Psoas muscle (tissue), 8 donors: ENCODE results near the gene GAPVD1. TPM values are rescaled to one million over a fixed set of nuclear protein-coding genes. Genes with fewer than 3 reads are reported as not detected.
"Not testable (repeated sequence)": the region's sequence is repeated elsewhere in the genome, so short reads cannot be mapped to it uniquely, and the experiment has no call there.

Source experiments
- ATAC-seq, 4 donors: fragments of 200-7000 bp; cut with Tn5 transposase; one replicate each; pipeline ENCODE4 v1.9.1; 2020; ENCODE audit warnings: moderate library complexity in 3 of 4, mild to moderate bottlenecking in 2 of 4
- DNase-seq, 2 donors: peaks; one replicate each; pipeline ENCODE4 v3.0.0-alpha.2; 2020
- H3K27ac ChIP-seq: fragments of 200-600 bp; one replicate; pipeline ENCODE4 v1.8.0; 2022
- H3K27me3 ChIP-seq, 3 donors: fragments of 200-600 bp in 1 of 3; one replicate each; pipeline versions ENCODE4 v1.6.1 to v1.8.0; 2013 to 2022; ENCODE audit warnings: low read length in 2 of 3, mild to moderate bottlenecking in 2 of 3, moderate library complexity in 1 of 3; ENCODE audit not compliant: insufficient read depth in 3 of 3
- H3K36me3 ChIP-seq, 2 donors: fragments of 200-600 bp in 1 of 2; one replicate each; pipeline versions ENCODE4 v1.6.1 to v1.8.0; 2013 to 2022; ENCODE audit warnings: low read depth in 1 of 2, mild to moderate bottlenecking in 1 of 2, moderate library complexity in 1 of 2; ENCODE audit not compliant: insufficient read depth in 1 of 2
- H3K4me1 ChIP-seq: fragments of 200-600 bp; one replicate; pipeline ENCODE4 v1.8.0; 2022
- H3K4me3 ChIP-seq: fragments of 200-600 bp; one replicate; pipeline ENCODE4 v1.8.0; 2022; ENCODE audit warnings: mild to moderate bottlenecking
- H3K9me3 ChIP-seq: fragments of 200-600 bp; one replicate; pipeline ENCODE4 v1.8.0; 2022
- WGBS, 3 donors: extraction: QIAGEN DNeasy Blood & Tissue Kit; methylation state at CpG; one replicate each; pipeline versions ENCODE4 v1.1.6 to v1.1.7; 2013; 5-methylcytosine and 5-hydroxymethylcytosine counted together
- intact Hi-C, 2 donors: fragments of 100-400 bp; cut with DNase I; formaldehyde crosslinking; loops; one replicate each; pipeline versions ENCODE4 v1.11.0 to v1.14.2; 2022
- polyA plus RNA-seq, 3 donors: library from polyadenylated mRNA; stranded (reverse); fragments of 200-250 nt; gene quantifications; one replicate each; pipeline ENCODE4 v1.2.3, GENCODE V29; 2013
- total RNA-seq, 4 donors: library from RNA; stranded (reverse); fragmentation: NEBNext Ultra II Directional in 2 of 4; extraction: Animal tissue kit (Norgen Biotek cat#: 25700) in 2 of 4; gene quantifications; one replicate each; pipeline versions ENCODE4 v1.2.1 to v1.2.4, GENCODE V29; 2021 to 2023
- TF ChIP-seq, protein P1 (sequence below): fragments of 200-600 bp; IDR thresholded peaks from one replicate; pipeline ENCODE4 v1.8.0; 2022; ENCODE audit warnings: antibody characterized with exemption
- donor health status: healthy with polysubstance abuse.
- donor health status: DM: no; HTN: no; CAD: no; lungs with moderate emphysema.
- donor health status: Bipolar disorder and iron deficiency.
- donor health status: healthy.
- donor health status: DM: yes; HTN: yes; CAD: no.
- donor health status: DM: no; HTN: no; CAD: no.
- donor health status: DM: no; HTN: no; CAD: no.
- donor health status: DM: yes; HTN: yes; CAD: no.

Gene GAPVD1
- total and polyA plus RNA-seq, 7 donors = 9.7 to 49.3 (median 33.0) TPM

GRCh38 chr9:125272697-125273096 lies 11.1 kb downstream of the GAPVD1 start:
- Histone ChIP-seq H3K27me3 (no peaks in the 10 kb centered on the region), H3K4me1 (peaks cover 15% of the 10 kb centered on the region), H3K36me3 (peaks cover 0 to 9% of the 10 kb centered on the region in 2 donors), H3K27ac (no peak overlapping the region), H3K9me3 (no peaks in the 10 kb centered on the region), H3K4me3 (no peak overlapping the region)
- TF ChIP-seq, protein P1, sequence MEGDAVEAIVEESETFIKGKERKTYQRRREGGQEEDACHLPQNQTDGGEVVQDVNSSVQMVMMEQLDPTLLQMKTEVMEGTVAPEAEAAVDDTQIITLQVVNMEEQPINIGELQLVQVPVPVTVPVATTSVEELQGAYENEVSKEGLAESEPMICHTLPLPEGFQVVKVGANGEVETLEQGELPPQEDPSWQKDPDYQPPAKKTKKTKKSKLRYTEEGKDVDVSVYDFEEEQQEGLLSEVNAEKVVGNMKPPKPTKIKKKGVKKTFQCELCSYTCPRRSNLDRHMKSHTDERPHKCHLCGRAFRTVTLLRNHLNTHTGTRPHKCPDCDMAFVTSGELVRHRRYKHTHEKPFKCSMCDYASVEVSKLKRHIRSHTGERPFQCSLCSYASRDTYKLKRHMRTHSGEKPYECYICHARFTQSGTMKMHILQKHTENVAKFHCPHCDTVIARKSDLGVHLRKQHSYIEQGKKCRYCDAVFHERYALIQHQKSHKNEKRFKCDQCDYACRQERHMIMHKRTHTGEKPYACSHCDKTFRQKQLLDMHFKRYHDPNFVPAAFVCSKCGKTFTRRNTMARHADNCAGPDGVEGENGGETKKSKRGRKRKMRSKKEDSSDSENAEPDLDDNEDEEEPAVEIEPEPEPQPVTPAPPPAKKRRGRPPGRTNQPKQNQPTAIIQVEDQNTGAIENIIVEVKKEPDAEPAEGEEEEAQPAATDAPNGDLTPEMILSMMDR = no peak
- 72 to 74% (median 73%) methylated on average over 3 of the region's 3 CpGs for WGBS, 3 donors
- ATAC-seq = no peak
- intact Hi-C loops = no loop called here
- DNase-seq = no peak

DNA sequence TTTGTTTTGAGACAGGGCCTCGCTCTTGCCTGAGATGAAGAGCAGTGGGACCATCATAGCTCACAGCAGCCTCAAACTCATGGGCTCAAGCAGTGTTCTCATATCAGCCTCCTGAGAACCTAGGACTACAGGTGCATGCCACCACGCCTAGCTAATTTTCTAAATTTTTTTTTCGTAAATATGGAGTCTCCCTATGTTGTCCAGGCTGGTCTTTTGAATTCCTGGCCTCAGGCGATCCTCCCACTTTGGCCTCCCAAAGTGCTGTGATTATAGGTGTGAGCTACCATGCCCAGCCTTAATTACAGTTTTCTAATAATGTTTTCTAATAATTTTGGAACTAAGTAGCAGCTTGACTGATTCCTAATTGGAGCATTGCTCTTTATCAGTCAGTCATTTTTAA lies 15.1 kb downstream of the GAPVD1 start:
- peaks cover 18% of the 10 kb centered on the region for H3K4me1 ChIP-seq
- no peaks in the 10 kb centered on the region for H3K27me3 ChIP-seq
- ATAC-seq (no peak), DNase-seq (no peak)
- intact Hi-C loops = no loop called here
- H3K36me3 ChIP-seq = no peaks in the 10 kb centered on the region
- no peak overlapping the region for H3K27ac ChIP-seq
- H3K4me3 ChIP-seq = no peak overlapping the region
- TF ChIP-seq, protein P1 = no peak
- no peaks in the 10 kb centered on the region for H3K9me3 ChIP-seq
- WGBS, 3 donors = 97 to 98% (median 98%) methylated on average over 4 of the region's 4 CpGs

- Histone ChIP-seq H3K36me3 (no peaks in the 10 kb centered on the region), H3K4me3 (no peak overlapping the region), H3K27me3 (no peaks in the 10 kb centered on the region), H3K27ac (no peak overlapping the region), H3K4me1 (peaks cover 18% of the 10 kb centered on the region), H3K9me3 (no peaks in the 10 kb centered on the region)
- TF ChIP-seq, protein P1 = no peak
- no peak for DNase-seq
- intact Hi-C loops = no loop called here
- no peak for ATAC-seq
These were observed 15.8 kb downstream of the GAPVD1 start for GRCh38 chr9:125277411-125277810.

DNA sequence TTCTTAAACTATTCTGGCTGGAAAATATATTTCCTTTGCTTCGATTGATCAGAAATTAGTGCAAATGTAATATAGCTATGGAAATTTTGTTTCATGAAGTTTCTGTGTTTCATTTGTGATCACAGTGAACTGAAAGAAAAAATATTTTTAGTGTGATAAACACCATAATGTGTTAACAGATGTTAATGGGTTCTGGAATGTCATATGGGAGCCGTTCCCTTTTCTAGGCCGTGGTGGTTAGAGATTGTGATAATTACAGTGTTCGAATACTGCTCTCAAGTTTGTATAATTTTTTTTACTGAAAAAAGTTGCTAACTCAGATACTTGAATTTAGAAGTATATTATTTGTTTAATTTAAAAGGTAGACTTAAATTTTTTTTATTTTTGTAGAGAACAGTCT lies 19.3 kb downstream of the GAPVD1 start:
- Histone ChIP-seq H3K27me3 (no peaks in the 10 kb centered on the region), H3K9me3 (no peaks in the 10 kb centered on the region), H3K4me1 (peaks cover 8% of the 10 kb centered on the region), H3K27ac (peak overlapping the region; percentile 82), H3K36me3 (no peaks in the 10 kb centered on the region), H3K4me3 (no peak overlapping the region)
- intact Hi-C loops = no loop called here
- TF ChIP-seq, protein P1 = no peak
- DNase-seq (no peak), ATAC-seq (peak in 1 of 4 donors; percentile 12)
- 48 to 57% (median 55%) methylated on average over 4 of the region's 4 CpGs for whole genome bisulfite sequencing, 3 donors

GRCh38 chr9:125284855-125285254 lies 23.2 kb downstream of the GAPVD1 start:
- Histone ChIP-seq H3K9me3 (no peaks in the 10 kb centered on the region), H3K27ac (peak overlapping the region; percentile 7), H3K27me3 (no peaks in the 10 kb centered on the region), H3K4me3 (no peak overlapping the region), H3K4me1 (peaks cover 16% of the 10 kb centered on the region), H3K36me3 (peaks cover 2 to 9% of the 10 kb centered on the region in 2 donors)
- no peak for DNase-seq
- TF ChIP-seq, protein P1 = no peak
- ATAC-seq = no peak
- 92 to 96% (median 95%) methylated on average over 3 of the region's 3 CpGs for WGBS, 3 donors
- intact Hi-C loops = no loop called here

DNA sequence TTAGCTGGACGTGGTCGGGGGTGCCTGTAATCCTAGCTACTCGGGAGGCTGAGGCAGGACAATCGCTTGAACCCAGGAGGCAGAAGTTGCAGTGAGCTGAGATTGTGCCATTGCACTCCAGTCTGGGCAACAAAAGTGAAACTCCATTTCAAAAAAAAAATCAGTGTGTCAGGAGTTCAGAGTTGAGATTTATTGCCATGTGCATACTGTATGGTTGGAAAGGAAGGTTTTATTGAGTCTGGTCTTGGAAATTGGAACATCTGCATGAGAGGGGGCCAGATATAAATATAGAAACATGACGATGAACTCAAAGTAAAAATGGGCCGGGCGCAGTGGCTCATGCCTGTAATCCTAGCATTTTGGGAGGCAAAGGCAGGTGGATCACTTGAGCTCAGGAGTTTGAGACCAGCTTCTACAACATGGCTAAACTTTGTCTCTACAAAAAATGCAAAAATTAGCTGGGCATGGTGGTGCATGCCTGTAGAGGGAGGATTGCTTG lies 25.4 kb downstream of the GAPVD1 start:
- DNase-seq, intact Hi-C loops: not testable (repeated sequence)
- peak; percentile 67 to 86 (median 80) for ATAC-seq

More for the DNA sequence above, 25.4 kb downstream of the GAPVD1 start:
- H3K4me1 ChIP-seq, H3K36me3 ChIP-seq, H3K27me3 ChIP-seq, H3K4me3 ChIP-seq, H3K9me3 ChIP-seq: not testable (repeated sequence)
- peak overlapping the region; percentile 67 for H3K27ac ChIP-seq
- WGBS, 3 donors = 51 to 64% (median 52%) methylated on average over 7 of the region's 7 CpGs
